ENCODE measurements around the gene OMD. TPM values are rescaled to one million over a fixed set of nuclear protein-coding genes. Genes with fewer than 3 reads are reported as not detected.

The OMD gene
- total and polyA plus RNA-seq, 2 of the 8 experiments (the other 6 are each of a cell fraction or from before 2014, with no cell fraction given), result not detected

- TF ChIP-seq CHD7 (IDR thresholded peaks at IDR 0.05; ENCODE audit: insufficient replicate concordance, low read length) (no peak), KDM4A (IDR thresholded peaks at IDR 0.05; ENCODE audit: low read depth, low read length, severe bottlenecking) (no peak), NANOG (IDR thresholded peaks at IDR 0.05; ENCODE audit: insufficient read depth, low read depth, low read length, poor library complexity, severe bottlenecking) (no peak), CTBP2 (IDR thresholded peaks at IDR 0.05; ENCODE audit: borderline replicate concordance, insufficient read depth, insufficient read length, low read length) (no peak), YY1 (IDR thresholded peaks at IDR 0.05; ENCODE audit: low read depth, low read length) (no peak), RXRA (IDR thresholded peaks at IDR 0.05; ENCODE audit: insufficient read depth, low read depth, low read length) (no peak), JUN (IDR thresholded peaks at IDR 0.05; ENCODE audit: low read depth, low read length) (no peak), CEBPB (IDR thresholded peaks at IDR 0.05; ENCODE audit: low read depth, low read length) (no peak), RFX5 (IDR thresholded peaks at IDR 0.05; ENCODE audit: borderline replicate concordance, low read depth, low read length) (no peak)
- TF ChIP-seq, protein P1, sequence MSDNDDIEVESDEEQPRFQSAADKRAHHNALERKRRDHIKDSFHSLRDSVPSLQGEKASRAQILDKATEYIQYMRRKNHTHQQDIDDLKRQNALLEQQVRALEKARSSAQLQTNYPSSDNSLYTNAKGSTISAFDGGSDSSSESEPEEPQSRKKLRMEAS (IDR thresholded peaks at IDR 0.05), result no peak
These were observed 11.0 kb upstream of the OMD start (continued) for GRCh38 chr9:92435263-92435662.

Measured in H1 (cell line).